ENCODE data around the gene CAMK2D.

DNA sequence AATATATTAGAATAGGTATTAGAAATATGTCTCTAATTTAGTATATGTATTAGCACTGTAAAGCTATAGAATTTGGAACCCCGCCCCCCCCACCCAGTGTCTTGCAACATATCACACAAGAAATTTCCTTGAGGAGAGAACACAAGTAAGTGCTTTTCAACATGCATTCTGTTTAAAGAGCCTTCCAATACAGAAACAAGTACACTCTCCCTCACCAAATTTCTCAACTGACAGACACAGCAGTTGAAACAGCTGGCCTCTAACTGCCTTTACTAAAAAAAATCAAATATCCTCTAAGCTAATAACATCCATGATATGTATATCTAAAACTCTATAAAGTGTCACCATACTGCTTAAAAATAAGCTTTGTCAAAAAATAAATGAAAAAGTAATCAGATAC is 12.4 kb downstream of the CAMK2D start:
- TF ChIP-seq, protein P1, sequence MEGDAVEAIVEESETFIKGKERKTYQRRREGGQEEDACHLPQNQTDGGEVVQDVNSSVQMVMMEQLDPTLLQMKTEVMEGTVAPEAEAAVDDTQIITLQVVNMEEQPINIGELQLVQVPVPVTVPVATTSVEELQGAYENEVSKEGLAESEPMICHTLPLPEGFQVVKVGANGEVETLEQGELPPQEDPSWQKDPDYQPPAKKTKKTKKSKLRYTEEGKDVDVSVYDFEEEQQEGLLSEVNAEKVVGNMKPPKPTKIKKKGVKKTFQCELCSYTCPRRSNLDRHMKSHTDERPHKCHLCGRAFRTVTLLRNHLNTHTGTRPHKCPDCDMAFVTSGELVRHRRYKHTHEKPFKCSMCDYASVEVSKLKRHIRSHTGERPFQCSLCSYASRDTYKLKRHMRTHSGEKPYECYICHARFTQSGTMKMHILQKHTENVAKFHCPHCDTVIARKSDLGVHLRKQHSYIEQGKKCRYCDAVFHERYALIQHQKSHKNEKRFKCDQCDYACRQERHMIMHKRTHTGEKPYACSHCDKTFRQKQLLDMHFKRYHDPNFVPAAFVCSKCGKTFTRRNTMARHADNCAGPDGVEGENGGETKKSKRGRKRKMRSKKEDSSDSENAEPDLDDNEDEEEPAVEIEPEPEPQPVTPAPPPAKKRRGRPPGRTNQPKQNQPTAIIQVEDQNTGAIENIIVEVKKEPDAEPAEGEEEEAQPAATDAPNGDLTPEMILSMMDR (IDR thresholded peaks at IDR 0.05), result no peak
- TF ChIP-seq POLR2AphosphoS5 (IDR thresholded peaks at IDR 0.05) (no peak), POLR2A (IDR thresholded peaks at IDR 0.05) (no peak), EP300 (IDR thresholded peaks at IDR 0.05) (no peak)

All from sigmoid colon (tissue), 4 donors.